ENCODE data around the gene TUBA3E.
"Not testable (repeated sequence)": the region's sequence is repeated elsewhere in the genome, so short reads cannot be mapped to it uniquely, and the experiment has no call there.

TUBA3E gene

DNA sequence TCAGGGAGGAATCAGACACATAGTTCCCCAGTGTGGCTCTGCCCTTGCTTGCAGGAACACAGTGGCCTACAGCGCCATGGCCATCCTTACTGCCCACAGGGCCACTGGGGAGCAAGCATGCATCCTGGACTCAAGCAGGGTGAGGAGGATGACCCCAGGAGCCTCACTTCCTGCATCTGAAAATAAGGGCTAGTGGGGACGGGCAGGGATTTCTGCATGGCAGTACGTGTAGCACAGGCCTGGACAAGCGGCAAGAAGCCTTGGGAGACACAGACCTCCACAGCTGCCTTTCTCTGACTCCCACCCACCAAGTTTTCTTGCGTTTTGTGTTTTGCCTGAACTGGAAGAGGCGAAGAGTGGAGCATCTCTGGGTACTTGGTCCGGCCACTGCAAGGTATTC is 35.8 kb downstream of the TUBA3E start:
- DNase-seq, ATAC-seq: not testable (repeated sequence)

DNA sequence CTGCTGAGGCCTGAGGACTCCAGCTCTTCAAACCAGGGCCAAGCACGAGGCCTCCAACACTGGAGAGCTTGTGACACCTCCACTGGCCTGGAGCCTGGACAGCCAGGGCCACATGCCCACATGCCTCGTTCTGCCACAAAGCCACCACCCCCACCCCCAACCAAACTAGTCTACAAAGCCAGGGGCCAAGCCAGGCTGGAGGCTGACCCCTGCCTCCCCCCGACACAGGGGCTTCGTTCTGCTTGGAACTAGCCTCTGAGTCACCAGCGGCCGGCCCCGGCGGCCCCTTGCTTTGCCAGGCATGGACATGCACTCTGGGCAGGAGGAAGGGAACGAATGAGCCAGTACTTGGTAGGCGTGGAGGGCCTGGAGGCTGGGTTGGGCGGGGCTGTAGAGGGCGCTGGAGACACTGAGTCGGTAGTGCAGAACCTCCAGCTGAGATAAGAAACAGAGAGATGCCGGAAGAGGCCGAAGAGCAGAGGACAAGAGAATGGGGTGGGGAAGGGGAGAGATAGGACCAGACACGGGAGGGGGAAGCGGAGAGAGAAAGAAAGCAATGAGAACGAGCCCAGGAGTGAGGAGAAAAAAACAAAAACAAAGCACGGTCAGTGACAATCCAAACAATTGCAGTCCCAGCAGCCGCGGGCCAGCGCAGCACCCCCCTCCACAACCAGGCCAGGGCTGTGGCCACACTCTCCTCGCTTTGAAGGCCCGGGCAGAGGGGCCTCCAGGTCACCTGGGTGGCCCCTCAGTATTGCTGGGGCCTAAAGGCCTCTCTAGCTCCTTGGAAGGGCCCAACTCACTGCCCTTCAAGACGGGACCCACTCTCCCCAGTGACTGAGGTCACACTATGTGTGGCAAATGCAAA is 37.2 kb downstream of the TUBA3E start:
- not testable (repeated sequence) for DNase-seq, ATAC-seq

DNA sequence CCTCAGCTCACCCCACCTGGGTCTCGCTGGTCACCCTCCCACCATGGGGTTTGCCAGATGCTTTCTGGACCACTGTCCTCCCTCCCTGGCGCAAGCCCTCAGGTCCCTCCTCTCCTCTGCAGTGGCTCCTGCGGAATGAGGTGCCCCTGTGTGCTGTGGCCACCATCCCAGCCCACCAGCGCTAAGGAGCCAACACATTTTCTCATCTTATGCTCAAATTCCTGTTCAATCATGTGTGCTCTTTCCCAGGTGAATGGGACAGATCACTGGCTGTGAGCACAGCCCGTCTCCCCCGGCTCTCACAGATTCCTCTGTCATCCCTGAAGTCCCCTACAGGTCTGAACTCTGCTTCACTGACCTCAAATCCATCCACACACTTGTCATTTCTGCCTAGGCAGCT is 38.1 kb downstream of the TUBA3E start:
- no peak for ATAC-seq
- no peak for DNase-seq

DNA sequence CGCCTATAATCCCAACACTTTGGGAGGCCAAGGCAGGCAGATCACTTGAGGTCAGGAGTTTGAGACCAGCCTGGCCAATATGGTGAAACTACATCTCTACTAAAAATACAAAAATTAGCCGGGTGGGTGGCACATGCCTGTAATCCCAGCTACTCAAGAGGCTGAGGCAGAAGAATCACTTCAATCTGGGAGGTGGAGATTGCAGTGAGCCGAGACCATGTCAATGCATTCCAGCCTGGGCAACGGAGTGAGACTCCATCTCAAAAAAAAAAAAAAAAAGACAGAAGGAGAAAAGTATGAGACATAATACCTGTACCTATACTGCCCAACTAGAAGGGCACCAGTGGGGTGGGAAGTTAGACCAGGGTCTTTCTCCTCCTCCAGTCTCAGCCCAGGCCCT is 38.9 kb downstream of the TUBA3E start:
- not testable (repeated sequence) for ATAC-seq, DNase-seq

DNA sequence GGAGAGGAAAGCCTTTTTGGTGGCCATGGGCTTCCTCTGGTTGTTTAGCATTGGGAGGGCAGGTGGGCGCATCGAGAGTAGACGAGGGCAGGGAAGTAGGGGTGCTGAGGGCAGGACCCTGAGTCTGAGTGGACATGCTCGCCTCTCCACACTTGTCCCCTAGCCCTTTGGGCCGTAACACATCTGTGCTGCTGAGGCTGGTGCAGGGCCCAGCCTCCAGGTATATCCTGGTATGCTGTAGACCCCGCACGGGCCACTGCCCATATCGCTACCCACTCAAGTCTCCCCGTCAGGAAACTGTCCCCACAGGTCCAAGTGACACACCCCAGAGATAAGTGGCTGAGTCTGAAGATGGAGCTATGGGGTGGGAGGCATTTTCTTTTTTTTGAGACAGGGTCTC is 39.6 kb downstream of the TUBA3E start:
- DNase-seq: no peak
- no peak for ATAC-seq

DNA sequence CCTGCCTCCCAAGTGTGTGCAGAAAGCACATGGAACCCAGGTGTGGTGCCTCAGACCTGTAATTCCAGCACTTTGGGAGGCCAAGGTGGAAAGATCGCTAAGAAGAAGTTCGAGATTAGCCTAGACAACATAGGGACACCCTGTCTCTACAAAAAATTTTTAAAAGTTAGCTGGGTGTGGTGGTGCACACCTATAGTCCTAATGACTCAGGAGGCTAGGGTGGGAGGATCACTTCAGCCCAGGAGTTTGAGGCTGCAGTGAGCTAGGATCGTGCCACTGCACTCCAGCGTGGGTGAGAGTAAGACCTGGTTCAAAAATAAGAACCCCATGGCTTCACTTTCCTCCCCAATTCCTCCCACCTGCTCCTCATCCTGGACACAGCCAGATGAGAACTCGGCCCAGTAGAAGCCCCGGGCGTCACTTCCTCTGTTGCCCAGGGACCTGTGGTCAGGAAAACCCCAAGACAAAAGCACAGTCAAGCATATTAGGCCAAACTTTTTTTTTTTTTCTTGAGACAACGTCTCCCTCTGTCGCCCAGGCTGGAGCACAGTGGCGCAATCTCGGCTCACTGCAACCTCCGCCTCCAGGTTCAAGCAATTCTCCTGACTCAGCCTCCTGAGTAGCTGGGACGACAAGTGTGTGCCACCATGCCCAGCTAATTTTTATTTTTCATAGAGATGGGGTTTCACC is 40.3 kb downstream of the TUBA3E start:
- DNase-seq (peak; percentile 31), ATAC-seq (peak; percentile 22)

DNA sequence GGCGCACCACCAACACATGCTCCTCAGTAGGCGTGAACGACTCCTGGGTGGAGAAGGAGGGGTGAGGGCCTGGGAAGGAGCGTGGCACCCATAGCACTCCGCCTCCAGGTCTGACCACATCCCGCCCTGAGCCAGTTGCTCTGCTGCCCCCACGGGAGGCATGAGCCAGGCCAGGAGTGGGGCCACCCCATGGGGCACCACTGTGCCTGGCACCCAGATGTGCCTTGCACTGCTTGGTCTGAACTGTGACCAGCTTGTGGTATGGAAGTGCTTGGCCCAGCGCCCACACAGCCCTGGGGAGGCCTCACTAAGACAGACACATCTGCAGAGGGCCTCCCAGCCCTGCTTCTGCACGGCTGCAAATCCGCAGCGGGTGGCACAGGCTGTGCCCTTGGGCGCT is 40.9 kb downstream of the TUBA3E start:
- not testable (repeated sequence) for DNase-seq
- ATAC-seq: peak; percentile 11

DNA sequence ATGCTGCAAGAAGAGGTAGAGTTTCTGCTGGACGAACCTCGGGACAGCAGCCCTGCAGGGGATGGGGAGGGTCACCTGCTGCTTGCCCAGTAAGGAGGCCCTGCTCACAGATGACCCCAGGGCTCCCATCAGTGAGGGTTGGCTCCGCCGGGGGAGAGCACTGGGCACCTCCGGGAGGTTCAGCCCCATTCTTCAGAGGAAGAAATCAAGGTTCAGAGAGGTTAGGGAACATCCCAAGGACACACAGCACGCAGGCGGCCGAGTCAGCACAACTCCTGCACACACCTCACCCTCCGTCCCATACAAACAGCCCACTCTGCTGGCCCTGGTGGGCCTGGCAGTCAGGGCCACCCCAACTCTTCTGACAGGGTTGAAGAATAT is 41.6 kb downstream of the TUBA3E start:
- DNase-seq (no peak), ATAC-seq (no peak)

DNA sequence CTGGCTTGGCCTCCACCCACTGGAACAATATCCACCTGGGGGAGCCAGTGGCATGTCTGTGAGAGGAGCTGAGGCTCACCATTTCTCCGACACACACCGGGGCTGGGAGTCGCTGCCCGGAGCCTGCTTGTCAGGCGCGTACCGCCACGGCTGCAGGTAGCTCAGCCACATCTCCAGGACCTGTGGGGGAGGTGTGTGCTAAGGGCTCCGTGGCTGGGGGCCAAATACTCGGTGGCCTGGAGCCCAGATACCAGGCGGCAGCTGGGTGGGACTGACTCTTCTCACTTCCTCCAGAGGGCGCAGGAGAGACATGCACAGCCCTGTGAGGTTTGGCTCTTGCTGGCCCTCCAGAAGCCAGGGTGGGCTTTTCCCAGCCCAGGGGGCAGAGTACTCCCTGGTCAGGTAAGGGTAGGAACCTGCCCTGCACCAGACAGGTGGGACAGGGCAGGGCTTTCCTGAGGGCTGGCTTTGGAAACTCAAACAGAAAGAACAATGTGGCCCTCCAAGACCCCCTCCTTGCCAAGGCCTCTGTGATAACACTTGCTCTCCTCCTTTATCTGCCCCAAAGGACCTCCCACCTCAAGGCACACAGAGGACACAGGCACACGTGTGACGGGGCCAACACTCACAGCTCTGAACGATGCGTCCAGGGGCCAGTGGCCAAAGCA is 42.1 kb downstream of the TUBA3E start:
- DNase-seq: peak; percentile 20
- not testable (repeated sequence) for ATAC-seq

DNA sequence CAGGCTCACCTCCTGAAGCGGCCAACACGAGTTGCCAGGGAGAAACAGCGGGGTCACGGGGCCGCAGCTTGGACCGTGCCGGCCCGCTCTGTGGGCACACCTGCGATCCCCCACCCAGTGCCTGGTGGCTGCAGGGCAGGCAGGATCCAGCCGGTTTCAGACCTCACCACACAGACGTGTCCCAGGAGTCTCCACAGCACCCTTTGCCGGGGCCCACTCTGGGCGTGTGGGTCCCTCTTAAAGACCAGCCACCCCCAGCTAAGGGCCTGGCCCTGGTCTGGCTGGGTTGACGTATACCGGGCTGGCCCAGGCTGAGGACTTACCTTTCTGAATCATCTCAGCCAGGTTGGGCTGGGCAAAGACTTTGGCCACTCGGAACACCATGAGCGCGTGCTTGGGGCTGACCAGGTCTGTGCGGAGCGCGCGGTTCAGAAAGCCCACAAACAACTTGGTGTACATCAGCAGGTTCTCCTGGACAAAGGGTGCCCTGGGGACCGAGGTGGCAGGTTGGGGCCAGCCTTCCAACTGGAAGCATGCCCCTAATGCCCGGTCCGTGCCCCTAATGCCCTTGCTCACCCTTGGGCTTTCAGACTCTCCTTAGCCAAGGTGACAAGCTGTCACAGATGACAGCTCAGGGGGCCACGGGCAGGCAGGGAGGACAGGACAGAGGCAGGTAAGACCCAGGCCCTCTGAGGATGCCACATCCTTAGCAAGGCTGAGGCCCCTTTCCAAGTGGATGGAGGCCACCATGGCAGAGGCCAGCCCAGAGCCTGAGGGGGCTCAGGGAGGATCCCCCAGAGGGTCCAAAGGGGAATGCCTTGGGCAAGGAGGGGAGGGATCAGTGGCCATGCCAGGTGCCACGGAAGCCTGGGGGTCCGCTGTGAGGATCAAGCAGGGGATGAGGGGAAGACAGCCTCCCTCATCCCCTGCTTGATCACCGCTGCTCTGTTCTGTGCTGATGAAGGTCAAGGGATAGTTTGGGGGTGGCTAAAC is 43.2 kb downstream of the TUBA3E start:
- ATAC-seq (no peak), DNase-seq (no peak)

DNA sequence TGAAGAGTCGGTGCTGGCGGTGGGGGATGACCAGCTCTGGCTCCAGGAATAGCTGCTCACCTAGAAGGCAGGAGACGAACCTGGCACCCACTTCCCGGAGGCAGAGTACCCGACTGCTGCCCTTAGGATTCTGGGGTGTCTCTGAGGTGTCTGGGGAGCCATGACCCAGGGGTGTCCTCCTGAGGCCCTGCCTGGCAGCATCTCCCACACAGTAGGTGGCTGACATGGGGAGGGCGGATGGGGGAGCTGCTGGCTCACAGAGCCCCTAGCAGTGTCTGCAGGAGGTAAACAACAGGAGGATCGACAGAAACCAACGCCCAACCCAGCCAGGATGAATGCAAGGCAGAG is 43.8 kb downstream of the TUBA3E start:
- DNase-seq, ATAC-seq: not testable (repeated sequence)

DNA sequence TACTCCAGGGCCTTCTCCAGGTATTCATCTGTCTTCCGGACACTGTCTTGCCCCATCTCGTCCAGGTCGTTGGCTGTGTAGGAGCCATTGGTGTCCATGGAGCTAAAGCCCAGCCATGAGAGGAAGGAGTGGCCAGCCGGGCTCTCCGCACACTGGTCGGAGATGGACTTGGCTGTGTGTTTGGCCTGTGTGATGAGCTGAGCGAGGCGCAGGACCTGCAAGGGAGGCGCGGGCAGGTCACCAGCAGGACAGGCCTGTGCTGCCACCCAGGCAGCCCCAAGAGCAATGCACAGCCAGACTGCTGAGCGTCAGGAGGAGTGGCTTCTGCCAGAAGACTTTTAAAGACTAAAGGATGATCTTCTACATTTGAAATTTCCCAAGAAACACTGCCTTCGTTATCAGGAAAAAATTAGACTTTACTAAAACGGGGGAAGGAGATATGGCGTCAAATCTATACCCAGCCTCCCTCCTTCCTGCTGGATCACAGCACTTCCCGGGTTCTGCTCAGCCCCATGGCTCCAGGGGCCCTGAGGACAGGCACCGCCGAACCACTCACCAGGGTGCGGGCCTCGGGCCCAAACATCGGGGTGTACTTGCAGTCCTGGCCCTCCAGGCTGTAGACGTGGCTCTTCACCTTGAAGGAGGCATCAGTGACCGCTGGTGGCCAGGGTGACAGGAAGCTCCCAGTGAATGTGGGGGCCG is 44.4 kb downstream of the TUBA3E start:
- ATAC-seq, DNase-seq: not testable (repeated sequence)

DNA sequence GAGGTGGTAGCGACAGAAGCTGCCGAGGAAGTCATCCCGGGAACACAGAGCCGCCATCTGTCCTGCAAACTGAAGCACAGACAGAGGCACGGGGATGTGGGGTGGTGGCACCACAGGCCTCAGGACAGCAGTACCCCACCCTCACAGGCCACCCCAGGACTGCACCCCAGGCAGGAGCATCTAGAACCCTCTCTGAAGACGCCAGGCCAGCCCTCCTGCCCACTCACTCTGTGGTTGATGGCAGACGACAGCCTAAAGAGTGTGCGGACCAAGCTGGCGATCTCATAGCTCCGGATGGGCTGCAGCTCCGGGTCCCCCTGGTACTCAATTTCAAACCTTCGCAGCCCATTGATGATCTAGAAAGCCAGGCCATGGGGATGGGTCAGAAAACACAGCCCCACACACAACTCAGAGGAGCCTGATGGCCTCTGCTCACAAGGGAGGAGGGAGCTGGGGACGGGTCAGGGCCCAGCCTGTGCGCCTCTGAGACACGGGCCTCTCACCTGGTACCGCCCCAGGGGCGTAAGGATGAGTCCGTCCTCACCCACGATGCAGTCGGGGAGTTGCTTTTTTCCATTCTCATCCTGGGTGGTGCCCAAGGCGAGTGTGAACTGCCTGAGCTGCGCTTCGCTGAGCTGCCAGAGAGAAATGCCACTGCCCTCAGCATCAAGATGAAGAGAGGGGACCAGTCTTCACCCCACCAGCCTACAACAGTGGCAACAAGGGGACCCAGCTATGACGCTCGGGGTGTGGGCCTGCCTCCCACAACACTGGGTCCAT is 45.2 kb downstream of the TUBA3E start:
- DNase-seq: no peak

DNA sequence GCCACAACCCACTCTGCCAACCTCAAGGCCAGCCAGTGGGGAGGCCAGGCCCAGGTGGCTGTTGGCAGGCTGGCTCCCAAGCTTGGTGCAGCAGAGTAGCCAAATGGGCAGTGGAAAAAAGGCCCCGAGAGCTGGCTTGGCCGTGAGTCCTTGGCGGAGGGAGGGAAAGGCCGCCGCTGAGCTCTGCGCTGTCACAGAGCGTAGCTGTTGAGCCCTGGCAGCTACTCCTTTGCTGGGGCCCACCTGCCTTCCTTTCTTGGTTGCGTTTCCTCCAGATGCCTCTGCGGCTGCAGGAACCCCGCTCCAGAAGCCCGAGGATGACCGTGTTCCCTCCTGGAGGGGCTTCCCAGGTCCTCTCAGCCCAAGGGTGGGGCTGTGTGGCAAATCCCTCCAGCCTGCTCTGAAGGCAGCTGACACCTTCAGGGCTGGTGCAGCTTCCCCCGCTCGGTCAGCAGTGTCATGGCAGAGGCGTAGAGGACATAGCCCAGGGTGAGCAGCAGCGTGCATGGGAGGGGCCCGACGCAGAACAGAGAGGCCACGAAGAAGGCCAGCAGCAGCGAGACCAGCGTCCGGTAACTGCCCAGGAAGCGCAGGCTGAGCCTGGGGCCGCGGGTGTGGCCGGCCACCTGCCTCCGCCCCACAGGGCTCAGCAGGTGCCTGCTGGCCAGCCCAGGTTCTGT is 46.0 kb downstream of the TUBA3E start:
- not testable (repeated sequence) for ATAC-seq, DNase-seq

More for the DNA sequence above, 45.2 kb downstream of the TUBA3E start:
- no peak for ATAC-seq

DNA sequence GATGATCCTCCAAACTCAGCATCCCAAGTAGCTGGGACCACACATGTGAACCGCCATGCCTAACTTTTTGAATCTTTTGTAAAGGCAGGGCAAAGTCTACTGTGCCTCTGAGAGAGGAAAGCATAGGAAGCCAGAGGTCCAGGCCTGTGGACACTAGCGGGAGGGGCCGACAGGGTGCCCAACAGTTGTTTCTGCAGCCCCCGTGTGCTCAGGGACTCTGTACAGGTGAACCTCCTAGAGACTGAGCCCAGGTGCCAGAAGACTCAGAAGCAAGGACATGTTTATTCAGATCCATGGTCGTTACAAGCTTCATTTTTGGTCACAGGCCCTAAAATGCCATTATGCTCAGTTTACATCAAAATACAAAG is 47.1 kb downstream of the TUBA3E start:
- not testable (repeated sequence) for ATAC-seq, DNase-seq

DNA sequence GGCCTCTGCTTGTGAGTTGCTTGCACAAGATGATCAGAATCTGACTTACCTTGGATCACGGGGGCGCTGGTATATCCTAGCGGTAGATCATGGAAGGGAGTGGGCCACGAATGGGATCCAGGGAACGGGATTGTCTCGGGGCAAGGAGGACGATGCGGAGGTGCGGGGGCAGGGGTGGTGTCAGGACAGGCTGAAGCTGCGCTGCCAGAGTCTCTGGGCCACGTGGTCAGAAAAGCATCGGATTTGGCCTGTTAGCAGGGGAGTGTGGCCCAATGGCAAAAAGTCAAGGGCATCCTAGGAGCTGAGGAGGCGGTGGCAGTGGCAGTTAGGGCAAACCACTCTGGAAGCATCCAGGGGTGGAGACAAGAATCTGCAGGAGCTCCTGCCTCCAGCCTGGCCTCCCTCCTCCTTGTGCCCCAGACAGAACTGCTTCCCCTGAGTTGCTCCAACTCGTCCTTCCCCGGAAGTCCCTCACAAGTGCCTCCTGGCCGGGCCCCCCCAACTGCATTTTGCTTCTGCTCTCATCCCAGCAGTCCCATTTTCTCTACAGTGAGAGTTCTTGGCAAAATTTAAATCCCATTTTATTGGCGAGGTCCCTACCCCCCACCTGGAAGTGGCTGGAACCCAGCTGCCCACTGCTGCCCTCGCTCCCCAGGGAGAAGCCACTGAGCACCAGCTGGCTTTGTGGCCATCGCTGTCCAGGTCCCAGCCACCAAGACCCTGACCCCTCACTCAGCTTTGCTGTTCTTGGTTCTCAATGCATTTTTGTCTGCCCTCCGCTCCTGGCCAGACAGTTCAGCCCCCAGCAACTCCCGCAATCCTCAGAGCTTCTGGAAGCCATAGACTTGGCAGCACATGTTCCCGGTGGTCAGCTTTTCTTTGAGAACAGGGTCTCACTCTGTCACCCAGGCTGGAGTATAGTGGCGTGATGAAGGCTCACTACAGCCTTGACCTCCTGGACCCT is 47.8 kb downstream of the TUBA3E start:
- no peak for DNase-seq
- ATAC-seq: no peak

DNA sequence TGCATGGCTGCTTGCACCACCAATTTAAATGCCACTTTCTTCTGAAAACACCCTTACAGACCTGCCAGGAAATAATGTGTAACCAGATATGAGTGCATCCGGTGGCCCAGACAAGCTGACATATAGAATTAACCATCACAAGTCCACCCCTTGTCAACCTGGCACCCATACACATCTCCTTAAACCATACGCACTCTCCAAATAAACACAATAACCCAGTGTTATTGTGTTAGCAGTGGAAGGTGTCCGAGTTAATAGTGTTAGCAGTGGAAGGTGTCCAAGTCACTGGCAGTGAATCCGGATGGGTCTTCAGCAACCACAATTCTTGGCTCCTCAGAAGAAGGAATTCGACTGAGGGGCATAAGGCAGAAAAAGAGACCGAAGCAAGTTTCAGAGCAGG is 49.7 kb downstream of the TUBA3E start:
- ATAC-seq, DNase-seq: not testable (repeated sequence)

DNA sequence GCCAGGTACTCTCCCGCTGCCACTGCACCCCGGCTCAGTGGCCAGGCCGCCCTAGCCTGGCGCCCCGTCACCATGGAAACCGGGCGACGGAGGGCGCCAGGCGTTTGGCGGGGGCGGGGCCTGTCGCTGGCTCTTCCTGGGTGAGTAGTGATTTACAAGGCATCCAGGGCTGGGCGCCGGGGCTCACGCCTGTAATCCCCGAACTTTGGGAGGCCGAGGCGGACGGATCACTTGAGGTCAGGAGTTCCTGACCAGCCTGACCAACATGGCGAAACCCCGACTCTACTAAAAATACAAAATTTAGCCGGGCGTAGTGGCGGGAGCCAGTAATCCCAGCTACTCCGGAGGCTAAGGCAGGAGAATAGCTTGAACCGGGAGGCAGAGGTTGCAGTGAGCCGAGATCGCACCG is 53.2 kb downstream of the TUBA3E start, which contains the start of gene CCDC74B:
TSS of gene CCDC74B (minus strand) at position 107 of the 409 bp plus-strand sequence. CDS start 116 bp downstream, outside the sequence.
- peak; percentile 72 for DNase-seq
- ATAC-seq: peak; percentile 89

All from stimulated activated naive CD8-positive, alpha-beta T cell treated with anti-CD3 and anti-CD28 coated beads, Interleukin-15, Interleukin-2, amounts not matched to agents 100 U/mL and 50 U/mL, for 24 hours (primary cell).